Measurements from ENCODE around the gene KRT79.
"Not testable (repeated sequence)": the region's sequence is repeated elsewhere in the genome, so short reads cannot be mapped to it uniquely, and the experiment has no call there.

Gene KRT79

GRCh38 chr12:52802442-52802841 is 31.7 kb downstream of the KRT79 start:
- no peak for DNase-seq

GRCh38 chr12:52801773-52802172 is 32.3 kb downstream of the KRT79 start:
- DNase-seq, result no peak

- DNase-seq, result no peak
Observed at GRCh38 chr12:52800259-52800917, 33.7 kb downstream of the KRT79 start.

DNA sequence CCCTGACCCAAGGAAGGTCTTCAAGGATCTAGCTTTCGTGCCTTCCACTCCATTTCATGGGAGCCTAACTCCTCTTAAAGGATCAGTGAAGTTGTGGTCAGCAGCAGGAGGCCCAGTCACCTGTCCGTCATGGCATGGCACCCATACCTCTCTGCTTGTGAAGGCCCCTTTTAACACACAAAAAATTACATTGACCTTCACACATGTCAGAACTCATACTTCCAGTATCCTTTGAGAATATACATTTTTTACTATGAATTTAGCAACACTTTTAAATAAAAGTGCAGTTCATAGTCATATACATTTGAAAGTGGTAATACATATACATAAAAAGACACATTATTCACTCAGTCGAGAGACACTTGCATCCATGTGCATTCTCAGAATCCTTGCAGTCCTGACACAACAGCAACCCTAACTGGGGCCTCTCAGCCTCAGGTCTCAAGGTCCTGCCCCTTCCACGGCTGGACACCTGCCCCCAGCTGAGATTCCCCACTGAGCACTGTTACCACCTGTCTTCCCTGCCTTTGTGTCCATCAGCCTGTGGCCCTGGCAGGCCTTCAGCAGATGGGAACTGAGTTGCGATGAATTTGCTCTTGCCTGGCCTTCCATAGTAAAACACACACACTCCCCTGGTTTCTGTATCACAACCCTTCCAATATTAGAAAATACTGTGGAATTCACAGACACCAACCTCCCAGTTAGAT is 34.5 kb downstream of the KRT79 start:
- no peak for DNase-seq

- no peak for DNase-seq
Observed at GRCh38 chr12:52798671-52799504, 35.2 kb downstream of the KRT79 start.

GRCh38 chr12:52798003-52798670 is 36.0 kb downstream of the KRT79 start:
- DNase-seq, result no peak

GRCh38 chr12:52797529-52797894 is 36.6 kb downstream of the KRT79 start:
- DNase-seq, result no peak

GRCh38 chr12:52796839-52797528 is 37.1 kb downstream of the KRT79 start:
- DNase-seq, result no peak

DNA sequence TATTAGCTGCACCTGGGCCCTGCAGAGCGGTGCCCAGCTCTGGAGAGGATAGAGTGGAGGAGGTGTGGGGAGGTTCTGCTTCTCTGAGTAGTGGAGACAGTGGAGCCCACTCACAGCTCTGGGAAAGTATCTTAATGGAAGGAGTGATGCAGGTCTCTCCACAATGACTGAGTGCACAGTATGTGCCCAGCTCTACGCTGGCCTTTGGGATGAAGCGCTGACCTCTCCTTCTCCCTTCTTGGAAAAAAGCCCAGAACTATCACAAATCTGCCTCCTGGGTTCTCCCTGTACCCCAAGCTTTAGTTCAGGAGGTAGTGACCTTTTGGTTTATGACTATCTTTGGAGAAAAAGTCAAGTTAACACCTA is 37.7 kb downstream of the KRT79 start:
- DNase-seq, result no peak

DNA sequence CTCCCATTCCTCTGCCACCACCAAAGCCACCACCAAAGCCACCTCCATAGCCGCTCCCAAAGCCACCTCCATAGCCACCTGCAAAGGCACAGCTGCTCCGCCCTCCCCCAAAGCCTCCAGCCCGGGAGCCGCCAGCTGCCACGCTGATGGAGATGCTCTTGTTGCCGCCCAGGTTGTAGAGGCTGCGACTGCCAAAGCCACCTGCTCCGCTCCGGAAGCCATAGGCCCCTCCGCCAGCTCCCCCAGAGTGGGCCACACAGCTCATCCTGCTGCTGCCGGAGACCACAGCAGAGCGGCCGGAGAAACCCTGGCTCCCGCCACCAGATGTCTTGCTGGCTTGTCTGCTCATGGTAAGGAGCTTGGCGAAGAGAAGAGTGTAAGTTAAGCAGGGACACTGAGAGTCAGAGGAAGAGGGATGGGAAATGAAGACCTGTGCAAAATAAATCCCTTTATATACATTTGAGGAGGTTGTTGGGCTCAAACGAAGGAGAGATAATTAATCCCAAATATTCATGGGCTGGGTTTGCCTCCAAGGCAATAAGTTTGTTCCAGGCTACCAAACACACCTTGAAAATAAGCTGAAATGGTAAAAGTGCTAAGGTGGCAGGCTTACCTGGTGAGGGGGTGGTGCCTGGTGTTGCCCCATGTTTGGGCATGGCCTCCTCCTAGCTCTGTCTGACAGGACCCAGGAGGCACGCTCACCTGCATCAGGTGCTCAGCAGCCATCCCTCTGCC is 38.2 kb downstream of the KRT79 start, which contains the start of gene KRT3:
Gene KRT3, minus strand, starts transcription at position 424 of the 735 bp plus-strand sequence. Its CDS starts 75 bp downstream, at position 349.
- no peak for DNase-seq

GRCh38 chr12:52795332-52795674 is 38.8 kb downstream of the KRT79 start:
- DNase-seq, result not testable (repeated sequence)

- no peak for DNase-seq
Observed at GRCh38 chr12:52794479-52795331, 39.4 kb downstream of the KRT79 start.

- DNase-seq, result no peak
Observed at GRCh38 chr12:52792185-52793029, 41.7 kb downstream of the KRT79 start.

- no peak for DNase-seq
Observed at GRCh38 chr12:52791271-52792184, 42.6 kb downstream of the KRT79 start.

GRCh38 chr12:52790427-52791270 is 43.5 kb downstream of the KRT79 start:
- no peak for DNase-seq

DNA sequence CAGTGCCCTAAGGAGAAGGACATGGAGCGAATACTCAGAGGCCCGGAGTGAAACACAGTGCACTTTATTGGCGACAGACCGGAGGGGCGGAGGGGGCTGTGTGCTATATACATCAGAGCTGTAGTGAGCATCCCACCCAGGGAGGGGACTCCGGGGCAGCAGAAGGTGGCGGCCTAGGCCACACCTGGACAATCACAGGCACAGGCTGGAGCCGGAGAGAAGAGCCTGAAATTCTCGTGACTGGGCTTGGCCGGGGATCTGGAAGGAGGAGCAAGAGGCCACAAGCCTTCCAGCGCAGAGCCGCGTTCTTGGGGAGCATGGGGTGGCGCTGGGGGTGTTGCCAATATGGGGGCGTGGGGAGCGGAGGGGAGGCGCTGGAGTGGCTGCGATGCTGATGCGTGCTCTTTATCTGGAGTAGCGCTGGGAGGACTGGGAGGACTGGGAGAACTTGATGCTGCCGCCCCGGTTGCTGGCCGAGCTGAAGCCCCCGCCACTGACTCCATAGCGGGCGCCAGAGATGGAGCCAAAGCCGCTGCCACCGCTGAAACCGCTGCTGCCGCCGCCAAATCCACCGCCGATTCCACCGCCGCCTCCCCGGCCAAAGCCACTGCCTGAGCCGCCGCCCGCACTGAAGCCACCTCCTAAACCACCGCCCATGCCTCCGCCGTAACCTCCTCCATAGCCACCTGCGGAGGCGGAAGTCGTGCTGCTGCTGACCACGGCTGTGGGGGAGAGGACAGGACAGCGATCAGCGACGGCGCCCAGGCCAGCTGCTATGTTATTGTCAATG is 44.3 kb downstream of the KRT79 start:
- no peak for DNase-seq
